ENCODE results near the gene ABCC8.

ABCC8 gene

DNA sequence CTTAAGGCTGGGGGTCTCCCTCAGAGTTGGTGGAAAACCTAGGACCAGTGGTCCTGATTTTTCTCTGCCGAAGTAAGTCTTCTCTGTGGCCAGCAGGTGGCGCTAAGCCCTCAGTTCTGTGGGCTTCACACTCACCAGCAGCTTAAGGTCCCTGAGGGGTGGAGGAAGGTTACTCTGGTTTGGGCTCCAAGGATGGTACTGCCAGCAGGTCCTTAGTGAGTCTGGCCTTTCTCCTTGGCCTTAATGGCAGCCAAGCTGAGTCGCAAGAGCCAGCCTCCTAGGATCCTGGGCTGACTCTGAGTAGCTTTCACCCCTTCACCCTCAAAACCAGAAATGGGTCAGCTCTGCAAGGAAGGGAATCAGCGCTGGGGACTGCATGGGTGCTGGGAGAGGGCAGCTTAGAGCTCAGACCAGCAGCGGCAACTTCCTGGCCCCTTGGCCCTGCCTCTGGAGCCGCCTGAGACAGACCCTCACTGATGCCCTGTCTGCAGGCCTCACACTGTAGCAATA lies 92.6 kb downstream of the ABCC8 start:
- DNase-seq: peak; percentile 57

DNA sequence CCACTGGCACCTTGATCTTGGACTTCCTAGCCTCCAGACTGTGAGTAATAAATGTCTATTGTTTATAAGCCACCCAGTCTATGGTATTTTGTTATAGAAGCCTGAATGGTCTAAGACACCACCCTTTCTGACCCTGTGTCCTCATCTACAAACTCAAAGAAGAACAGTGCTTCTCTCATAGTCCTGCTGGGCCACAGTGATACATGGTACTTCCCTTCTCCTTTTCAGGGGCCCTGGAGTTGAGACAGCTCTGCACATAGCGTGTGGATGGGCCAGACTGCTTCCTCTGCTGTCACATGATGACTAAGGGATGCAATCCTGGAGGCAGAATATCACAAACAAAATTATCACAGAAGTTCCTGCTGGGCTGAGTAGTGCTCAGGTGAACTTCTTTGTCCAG lies 93.2 kb downstream of the ABCC8 start:
- no peak for DNase-seq

DNA sequence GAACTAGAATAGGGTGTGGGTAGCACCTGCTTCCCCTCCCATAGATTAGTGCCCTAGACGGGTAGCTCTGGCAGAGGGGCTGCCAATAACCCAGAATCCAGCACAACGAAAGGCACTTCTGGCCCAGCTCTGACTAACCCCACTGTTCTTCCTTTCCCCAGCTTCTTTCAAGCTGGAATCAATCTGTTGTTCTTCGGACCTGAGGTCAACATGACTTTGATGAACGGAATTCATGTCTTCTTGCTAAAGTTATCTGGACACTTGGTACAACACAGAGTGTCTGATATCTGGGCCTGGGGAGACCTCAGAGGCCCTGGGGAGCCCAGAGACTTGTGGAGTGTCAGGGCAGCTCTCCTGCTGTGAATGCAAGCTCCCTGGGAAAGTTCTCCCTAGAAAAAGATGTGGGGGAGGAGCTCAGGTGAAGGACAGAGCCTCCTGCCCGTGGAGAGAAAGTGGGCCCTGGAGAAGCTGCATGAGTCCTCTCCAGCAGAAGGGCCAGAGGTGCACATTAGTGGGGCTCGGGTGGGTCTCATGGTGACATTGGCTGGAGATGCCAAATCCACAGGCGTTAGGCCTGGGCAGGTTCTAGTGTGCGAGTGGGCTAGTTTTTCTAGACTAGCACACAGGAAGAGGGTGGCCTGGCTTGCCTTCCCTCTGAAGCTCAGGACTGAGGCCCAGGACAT lies 94.5 kb downstream of the ABCC8 start:
- DNase-seq: no peak

DNA sequence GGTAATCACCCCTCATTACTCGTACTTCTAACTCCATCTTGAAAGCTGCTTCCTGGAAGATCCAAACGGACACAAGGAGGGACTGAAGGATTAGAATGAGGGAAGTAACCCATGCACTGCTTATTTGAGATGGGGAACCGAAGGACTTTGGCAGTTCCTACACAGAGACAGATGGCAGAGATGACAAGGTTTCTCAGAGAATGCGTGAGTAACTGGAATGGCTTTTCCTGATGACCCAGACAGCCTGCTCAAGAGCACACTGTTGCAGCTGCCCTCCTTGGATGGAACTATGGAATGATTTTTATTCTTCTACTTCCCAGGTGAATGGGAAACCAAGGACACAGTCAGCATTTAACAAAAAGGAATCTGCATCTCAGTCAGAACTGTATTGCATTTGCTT lies 95.5 kb downstream of the ABCC8 start:
- DNase-seq: no peak

DNA sequence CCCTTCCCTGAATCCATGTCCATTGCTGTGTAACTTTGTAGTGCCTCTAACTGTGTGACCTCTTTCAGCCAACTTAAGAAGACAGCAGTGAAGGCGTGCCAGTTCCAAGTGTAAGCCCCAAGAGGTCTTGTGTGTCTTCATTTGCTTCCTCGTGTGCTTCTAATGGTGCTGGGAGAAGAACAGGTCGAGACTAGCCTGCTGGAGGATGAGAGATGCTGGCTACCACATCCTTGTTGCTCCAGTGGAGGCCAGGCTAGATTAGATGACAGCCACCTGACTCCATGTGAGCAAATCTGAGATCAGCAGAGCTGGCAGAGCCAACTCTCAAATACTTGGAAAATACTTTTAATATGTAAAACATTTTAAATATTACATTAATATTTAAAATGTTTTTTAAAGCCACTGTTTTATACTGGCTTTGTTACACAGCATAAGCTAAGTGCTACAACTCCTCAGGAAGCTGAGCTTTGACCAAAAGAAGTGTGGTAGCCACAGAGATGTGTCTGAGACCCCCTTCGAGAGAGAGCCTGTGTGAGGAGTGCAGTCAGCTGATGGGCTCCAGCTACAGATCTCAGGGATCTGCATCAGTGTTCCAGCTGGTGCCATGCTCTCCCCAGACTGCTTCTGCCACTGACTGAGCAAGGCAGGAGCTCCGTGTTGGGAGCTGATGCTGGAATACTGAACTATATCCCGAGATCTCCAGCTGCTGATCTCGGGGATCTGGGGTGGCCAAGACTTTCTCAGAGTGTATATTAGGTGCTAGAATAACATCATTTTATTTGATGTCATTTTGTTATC lies 97.1 kb downstream of the ABCC8 start:
- no peak for DNase-seq

DNA sequence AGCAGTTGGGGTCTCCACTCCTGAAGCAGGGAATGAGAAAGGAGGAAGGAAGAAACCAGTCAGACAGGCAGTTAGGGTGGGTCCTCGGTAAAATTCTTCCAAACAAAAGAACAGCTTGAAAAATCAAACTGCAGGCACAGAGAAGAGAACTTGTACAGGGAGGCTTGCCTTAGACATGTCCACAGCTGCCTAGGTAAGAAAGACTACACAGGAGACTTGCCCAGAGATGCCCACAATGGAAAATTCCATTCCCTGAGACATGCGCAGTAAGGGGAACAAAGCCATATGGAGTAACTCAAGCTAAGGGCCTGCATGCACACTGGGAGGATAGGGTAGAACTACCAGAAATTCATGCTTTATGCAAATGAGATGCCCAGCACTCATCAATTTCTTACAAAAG lies 98.0 kb downstream of the ABCC8 start:
- no peak for DNase-seq

DNA sequence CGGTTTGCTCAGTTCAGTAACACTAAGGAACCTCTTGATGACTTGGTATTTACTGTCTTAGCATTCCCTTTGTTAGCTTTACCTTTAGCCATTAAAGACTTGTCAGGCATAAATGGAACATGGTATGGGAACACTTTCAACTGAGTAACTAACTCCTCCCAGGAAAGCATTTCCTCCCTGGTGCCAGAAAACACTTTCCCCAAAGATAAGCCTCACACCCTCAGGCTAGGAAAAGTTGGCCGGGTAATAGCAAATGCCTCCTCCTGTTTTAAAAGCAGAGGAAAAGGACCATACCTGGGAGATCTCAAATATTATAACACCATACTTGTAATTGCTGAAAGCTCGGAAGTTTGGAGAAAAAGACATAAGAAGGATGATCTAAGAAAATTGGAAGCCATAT lies 100.2 kb downstream of the ABCC8 start:
- no peak for DNase-seq

DNA sequence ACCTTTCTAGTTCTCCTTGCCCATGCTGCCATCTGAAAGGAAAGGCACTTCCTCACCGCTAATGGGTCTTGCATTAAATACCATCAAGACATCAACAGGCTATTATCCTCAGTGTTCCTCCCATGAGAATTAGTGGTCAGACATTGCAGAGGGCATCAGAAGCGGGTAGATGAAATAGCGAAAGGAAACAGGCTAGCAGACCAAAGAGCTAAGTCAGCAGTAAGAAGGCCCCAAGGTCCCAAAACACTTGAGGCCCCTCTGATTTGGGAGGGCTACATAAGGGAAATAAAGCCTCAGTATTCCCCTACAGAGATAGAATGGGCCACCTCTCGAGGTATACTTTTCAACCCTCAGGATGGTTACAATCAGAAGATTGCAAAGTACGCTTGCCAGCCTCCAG lies 101.1 kb downstream of the ABCC8 start:
- DNase-seq: no peak

DNA sequence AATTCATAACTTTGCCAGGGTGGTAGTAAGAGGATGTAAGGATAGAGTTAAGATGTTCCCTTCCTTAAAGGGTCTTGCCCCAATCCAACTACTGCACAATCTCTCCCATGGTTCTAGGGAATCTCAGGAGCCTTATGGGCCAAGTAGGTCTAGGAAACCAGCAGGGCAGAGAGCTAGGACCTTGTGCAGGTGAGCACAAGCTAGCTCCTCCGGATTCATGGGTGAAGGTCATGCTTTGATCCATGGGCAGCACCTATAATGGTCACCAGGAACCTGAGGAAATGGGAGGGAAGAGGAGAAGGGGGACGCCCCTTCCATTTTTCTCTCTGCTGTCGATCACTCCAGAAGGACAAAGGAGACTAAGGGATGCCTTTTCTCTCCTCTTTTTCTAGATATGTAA lies 105.0 kb downstream of the ABCC8 start:
- DNase-seq: no peak

DNA sequence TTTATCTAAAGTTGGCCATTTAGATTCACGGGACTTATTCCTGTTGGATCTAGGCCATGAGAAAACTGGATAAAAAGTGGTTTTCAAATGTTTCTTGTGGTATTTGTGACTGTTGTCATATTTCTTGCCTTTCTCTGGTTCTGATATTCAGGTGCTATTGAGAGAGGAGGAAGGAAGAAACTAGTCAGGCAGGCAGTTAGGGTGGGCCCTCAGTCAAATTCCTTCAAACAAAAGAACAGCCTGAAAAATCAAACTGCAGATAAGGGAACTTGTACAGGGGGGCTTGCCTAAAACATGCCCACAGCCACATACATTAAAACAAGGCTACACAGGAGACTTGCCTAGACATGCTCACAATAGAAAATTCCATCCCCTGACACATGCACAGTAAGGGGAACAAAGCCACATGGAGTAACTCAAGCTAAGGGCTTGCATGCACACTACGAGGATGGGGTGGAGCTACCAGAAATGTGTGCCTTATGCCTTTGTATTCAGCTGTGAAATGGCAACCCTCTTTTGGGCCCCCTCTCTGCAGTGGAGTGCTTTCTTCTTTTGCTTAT lies 106.9 kb downstream of the ABCC8 start:
- no peak for DNase-seq

DNA sequence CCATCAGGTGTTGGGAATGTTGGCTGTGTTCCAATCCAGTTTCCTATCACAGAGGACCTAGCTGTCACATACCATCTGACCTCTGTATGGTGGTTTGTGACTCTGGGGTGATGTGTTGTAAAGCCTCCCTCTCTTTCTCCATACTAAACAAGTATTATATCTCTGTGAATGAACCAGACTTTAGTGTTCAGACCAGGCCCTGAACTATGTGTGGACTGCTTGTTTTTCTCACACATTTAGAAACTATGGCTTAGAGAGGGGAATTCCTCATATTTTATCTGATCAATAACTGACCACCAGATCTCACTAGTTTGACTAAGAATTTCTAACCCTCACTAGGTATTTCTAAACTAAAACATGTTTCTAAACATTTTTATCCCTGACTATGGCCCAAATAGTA lies 107.6 kb downstream of the ABCC8 start:
- DNase-seq: no peak

DNA sequence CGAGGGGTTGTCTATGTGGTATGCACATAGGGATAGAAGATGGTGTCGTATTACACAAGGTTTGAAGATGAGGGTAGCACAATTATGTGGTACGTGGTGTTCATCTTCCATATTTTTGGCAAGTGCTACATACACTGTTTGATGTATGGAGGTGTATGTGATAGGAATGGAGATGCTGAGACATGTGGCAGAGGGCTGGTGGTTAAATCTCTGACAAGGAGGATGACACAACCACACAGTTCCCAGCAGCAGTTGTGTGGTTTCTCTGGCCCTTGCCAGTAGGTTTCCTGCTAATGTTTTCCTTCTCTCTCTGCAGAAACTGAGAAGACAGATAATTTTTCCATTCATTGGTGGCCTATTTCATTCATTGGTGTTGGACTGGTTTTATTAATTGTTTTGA lies 108.1 kb downstream of the ABCC8 start:
- DNase-seq: no peak

DNA sequence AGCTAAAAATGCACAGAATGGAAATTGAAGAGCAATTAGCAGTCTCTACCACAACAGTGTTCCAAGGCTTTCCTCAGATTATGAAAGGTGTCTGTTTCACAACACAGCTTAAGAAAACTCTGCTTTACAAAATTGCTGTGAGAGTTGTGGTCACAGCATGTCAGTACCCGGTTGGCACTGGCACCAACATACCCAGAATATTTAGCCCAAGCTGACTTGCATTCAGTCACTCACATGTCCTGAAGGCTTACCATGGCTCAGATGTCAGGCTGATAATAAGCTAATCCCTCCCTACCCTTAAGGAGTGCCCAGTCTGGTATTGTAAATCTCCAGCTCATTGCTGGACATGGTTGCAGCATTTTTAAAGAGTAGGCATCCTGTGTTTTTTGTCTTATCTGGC lies 110.2 kb downstream of the ABCC8 start:
- DNase-seq: no peak

DNA sequence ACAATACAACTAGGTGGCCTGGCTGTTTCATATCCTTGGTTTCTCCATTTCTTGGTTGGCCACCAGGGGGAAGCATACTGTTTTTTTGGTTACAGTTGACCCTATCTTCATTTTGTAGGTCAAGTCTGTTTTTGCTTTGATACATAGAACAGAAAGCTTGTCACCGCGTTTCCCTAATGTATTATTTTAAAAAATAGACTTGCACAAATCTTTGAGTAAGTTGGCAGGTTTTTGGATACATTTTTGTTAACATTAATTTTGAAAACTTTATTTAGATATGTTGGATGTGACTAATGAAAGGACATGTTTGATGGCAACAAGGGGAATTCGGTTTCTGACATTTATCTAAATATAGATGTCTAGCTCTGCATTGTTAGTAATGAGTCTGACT lies 122.0 kb downstream of the ABCC8 start:
- DNase-seq: peak; percentile 15

DNA sequence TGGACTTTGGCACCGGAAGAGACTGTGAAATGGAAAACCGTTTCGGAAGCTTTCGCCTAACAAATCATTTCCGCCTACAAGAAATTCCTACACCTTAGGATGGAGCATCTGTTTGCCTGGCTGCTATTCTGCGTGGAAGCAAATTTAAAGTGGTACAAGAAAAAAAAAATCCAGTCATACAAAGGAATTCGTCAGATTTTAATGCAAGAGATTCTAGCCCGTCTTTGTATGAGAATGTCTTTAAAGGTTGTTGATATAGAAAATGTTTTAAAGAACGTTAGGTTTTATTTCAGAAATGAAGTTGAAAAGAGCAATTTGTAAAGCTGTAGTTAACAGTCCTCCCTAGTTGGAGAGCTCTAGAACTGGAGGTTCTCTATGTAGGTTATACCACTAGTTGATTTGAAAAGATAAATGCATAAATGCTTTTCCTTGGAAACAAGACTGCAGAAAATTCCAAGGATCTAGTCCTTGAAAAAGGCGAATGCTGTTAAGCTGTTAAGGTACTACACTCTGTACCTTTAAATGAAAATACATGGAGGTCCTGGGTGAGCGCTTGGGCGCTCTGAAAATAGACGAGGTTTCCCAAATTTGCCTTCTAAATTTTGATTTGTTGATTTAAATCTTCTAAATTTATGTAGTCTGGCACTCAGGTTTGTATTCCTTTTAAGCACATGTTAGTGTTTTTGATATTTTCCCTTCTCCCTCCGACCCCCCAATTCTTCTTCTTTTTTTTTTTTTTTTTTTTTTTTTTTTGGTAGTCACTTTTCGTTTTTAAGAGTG lies 122.6 kb downstream of the ABCC8 start:
- no peak for DNase-seq

DNA sequence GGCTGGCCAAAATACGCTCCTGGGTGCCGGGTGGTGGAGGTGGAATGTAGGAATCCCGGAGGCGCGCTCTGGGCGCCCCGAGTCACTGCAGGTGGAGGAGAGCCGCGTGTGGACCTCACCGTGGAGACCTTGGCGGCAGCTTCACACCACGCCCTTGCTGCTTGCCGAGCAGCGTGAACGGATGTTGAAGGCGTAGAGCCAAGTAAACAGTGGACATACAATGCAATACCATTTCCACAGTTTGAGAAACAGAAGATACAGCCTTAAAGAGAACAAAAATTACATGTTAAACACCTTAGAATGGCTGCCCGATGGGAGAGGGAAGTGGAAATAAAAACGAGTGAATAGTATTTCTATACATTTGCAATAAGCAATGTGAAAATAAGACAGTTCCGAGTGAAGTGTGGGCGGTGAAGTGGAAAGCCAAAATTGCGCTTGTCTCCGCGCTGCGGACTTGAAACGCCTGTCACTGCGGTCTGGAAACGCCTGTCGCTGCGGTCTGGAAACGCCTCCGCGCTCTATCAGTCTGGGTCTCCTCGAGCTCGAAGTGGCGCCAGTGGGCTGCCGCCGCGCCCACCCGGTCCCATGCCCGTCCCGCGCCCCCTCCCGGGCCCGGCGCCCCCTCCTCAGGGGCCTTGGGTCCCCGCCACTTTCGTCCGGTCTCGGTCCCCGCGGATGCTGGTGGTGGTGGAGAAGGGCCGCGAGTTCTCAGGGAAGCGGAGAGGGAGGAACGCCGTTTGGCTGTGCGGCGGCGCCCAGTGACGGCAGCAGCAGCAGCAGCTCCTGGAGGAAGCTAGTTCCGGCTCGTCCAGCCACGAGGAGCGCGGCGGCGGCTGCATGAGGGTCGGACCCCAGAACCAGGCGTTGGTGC lies 123.5 kb downstream of the ABCC8 start:
- peak; percentile 15 for DNase-seq

DNA sequence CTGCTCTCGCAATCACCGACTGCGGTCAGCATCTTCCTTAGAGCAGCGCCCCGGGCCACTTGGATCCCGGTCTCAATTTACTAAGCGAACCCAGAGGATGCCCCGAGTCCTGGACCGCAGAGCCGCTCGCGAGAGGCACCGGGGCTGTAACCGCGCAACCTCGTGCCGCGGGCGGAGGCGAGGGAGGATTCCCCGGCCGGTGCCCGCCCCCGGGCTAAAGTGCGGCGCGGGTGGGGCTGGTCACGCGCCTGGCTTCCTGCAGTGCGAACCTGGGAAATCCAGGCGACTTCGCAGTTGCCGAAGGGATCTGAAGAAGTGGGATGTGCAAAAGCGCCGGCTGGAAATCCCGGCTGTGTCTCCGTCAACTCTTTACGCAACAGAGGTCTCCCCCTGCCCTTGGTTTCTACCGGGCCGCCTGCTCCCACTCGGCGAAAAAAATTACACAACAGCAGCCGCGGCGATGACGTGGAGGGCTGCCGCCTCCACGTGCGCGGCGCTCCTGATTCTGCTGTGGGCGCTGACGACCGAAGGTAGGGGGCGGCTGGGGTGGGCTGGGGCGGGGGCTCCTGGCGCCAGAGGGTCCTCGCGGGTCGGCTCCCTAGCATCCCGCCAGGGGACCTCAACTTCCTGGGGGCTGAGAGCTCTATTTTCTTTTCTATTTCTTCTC lies 125.0 kb downstream of the ABCC8 start, which contains the start of gene NCR3LG1:
Gene NCR3LG1 (plus strand): TSS at position 291 of the 667 bp plus-strand sequence. CDS start 170 bp downstream, at position 461.
- peak; percentile 37 for DNase-seq

DNA sequence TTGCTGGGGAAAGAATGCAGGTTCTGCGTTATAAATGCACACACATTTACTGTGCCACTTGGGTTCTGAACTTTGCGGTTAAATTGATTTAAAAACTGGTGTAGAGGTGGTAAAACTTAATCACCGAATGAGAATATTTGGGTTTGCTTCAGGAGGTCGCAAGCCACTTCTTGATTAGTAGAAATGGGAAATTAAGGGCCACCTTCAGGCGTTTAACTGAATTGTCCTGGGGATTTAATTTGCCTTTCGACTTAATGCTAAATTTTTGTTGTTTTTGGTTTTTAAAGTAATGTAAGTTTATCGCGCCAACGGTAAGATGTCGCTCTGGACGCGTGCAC lies 125.5 kb downstream of the ABCC8 start:
- DNase-seq: no peak

DNA sequence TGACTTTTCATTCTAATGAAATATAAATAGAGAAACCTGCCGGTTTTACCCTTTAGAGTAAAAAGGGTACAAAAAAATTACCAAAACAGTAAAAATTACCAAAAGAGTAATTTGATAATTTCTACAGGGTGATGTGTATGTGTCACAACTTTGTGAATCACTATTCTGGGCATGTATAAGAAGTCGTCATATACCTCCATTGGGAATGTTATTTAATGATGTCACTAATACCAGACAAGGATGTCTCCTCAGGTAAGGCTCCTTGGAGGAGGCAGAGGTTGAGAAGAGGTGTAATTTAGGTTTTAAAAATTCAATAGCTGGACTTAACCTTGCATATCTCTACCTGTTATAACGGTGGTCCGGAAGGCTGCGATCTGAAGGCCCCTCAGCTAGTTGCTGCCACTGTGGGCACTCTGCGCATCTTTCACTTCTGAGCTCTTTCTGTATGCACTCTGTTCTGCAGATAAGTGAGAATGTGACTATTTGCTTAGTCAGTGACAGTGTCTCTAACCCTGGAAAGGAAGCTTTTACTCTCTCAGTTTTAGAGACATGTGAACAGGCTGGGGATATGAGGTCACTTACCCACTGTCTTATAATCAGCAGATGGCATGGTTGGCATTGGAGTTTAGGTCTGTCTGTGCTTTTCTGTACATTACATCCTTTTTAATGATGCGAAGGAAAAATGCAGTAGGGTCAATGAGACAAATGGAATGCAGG lies 126.0 kb downstream of the ABCC8 start:
- DNase-seq: no peak

DNA sequence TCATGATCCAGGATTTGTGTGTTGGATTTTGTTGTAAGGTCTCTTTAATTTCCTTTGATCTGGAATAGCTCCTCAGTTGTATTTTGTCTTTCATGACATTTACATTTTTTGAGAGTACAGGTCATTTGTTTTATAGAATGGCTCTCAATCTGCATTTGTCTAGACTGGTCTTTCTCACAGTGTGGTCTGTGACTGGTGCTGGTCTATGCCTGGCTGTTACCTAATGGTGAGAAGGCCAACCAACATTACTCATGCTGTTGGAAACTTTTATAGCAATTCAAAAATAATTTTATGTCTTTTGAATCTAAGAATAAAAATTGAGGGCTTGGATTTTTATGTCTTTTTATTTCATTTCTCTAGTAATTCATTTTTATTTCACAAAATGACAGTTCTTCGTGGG lies 129.0 kb downstream of the ABCC8 start:
- no peak for DNase-seq

DNA sequence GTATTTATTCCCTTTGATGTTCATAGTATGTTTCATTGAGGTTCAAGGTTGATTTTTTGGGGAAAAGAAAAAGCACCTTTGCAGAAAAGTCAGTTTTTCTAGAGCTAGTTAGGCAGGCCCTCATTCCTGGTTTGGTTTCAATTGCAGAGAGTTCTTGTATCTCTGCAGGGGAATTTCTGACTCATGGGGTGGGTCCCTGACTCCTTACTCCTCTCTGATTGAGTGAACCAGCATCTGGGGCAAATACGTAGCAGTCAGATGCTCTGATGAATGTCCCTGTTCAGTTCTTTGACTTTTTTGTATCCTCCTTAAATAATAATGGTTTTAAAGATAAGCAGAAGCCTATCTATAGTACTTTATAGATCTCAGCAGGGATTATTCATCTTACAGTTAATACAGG lies 132.7 kb downstream of the ABCC8 start:
- no peak for DNase-seq

Measured in activated effector memory CD4-positive, alpha-beta T cell treated with Interleukin-2 at 50 U/mL for 16 hours (primary cell).